GM13977 (cell line): Measurements from ENCODE around the gene NCOA1.

ENCODE experiments used
- DNase-seq: peaks from one replicate; pipeline ENCODE4 v3.0.0; 2012; ENCODE audit warnings: low spot score
- CTCF ChIP-seq: IDR thresholded peaks from 2 replicates; pipeline ENCODE4 v1.5.1; 2012; ENCODE audit warnings: mild to moderate bottlenecking, control low read depth; ENCODE audit not compliant: insufficient read depth; ENCODE audit errors: extremely low read depth, missing control alignments
- in situ Hi-C: fragments of 300-500 bp; cut with MboI; formaldehyde crosslinking; loops from one replicate; pipeline ENCODE4 v1.12.0; 2022; ENCODE audit warnings: low sequenced_read_pairs, low pct_unique_long_range_greater_than_20kb, mixed read lengths, inconsistent platforms; ENCODE audit not compliant: unreplicated experiment

The NCOA1 gene

GRCh38 chr2:24806661-24807036 is 315.6 kb downstream of the NCOA1 start:
- TF ChIP-seq CTCF, result no peak
- in situ Hi-C loops, result no loop called here
- no peak for DNase-seq

- in situ Hi-C loops, result no loop called here
- no peak for TF ChIP-seq CTCF
- no peak for DNase-seq
Measured at GRCh38 chr2:24809316-24810007, 318.4 kb downstream of the NCOA1 start.

- in situ Hi-C loops, result no loop called here
- no peak for DNase-seq
- no peak for TF ChIP-seq CTCF
Measured at GRCh38 chr2:24813691-24814137, 322.7 kb downstream of the NCOA1 start.

GRCh38 chr2:24814516-24814915 is 323.5 kb downstream of the NCOA1 start:
- in situ Hi-C loops, result no loop called here
- no peak for DNase-seq
- no peak for TF ChIP-seq CTCF

- no peak for TF ChIP-seq CTCF
- DNase-seq, result no peak
- in situ Hi-C loops, result no loop called here
Measured at GRCh38 chr2:24815171-24815570, 324.1 kb downstream of the NCOA1 start.

- in situ Hi-C loops, result no loop called here
- no peak for DNase-seq
- TF ChIP-seq CTCF, result no peak
Measured at GRCh38 chr2:24816404-24816803, 325.4 kb downstream of the NCOA1 start.

- no peak for TF ChIP-seq CTCF
- DNase-seq, result no peak
- in situ Hi-C loops, result no loop called here
Measured at GRCh38 chr2:24816884-24817283, 325.8 kb downstream of the NCOA1 start.
